ENCODE data around the gene BTBD7. TPM values are rescaled to one million over a fixed set of nuclear protein-coding genes. Genes with fewer than 3 reads are reported as not detected.

The BTBD7 gene
- total RNA-seq, 4 donors from 2014 or later = 37.4 to 53.1 (median 44.8) TPM

DNA sequence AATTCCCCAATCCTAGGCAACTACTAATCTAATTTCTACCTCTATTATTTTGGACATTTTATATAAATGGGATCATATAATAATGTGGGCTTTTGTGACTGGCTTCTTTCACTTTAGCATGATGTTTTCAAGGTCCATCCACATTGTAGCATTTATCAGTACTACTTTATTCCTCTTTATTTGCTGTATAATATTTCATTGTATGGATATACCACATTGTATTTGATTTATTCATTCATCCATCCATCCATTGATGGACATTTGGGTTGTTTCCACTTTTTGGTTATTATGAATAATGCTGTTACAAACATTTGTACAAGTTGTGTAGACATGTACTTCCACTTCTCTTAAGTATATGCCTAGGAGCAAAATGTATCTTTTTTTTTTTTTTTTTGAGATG lies 17.3 kb downstream of the BTBD7 start:
- Histone ChIP-seq H3K4me3 (no peak overlapping the region), H3K27ac (no peak overlapping the region), H3K36me3 (no peaks in the 10 kb centered on the region), H3K9me3 (no peaks in the 10 kb centered on the region), H3K4me1 (peaks cover 19 to 42% (median 20%) of the 10 kb centered on the region in 4 donors), H3K27me3 (no peaks in the 10 kb centered on the region)
- TF ChIP-seq POLR2AphosphoS5 (IDR thresholded peaks at IDR 0.05) (no peak), EP300 (IDR thresholded peaks at IDR 0.05; ENCODE audit: low read depth) (no peak), POLR2A (IDR thresholded peaks at IDR 0.05) (no peak)
- TF ChIP-seq, protein P1, sequence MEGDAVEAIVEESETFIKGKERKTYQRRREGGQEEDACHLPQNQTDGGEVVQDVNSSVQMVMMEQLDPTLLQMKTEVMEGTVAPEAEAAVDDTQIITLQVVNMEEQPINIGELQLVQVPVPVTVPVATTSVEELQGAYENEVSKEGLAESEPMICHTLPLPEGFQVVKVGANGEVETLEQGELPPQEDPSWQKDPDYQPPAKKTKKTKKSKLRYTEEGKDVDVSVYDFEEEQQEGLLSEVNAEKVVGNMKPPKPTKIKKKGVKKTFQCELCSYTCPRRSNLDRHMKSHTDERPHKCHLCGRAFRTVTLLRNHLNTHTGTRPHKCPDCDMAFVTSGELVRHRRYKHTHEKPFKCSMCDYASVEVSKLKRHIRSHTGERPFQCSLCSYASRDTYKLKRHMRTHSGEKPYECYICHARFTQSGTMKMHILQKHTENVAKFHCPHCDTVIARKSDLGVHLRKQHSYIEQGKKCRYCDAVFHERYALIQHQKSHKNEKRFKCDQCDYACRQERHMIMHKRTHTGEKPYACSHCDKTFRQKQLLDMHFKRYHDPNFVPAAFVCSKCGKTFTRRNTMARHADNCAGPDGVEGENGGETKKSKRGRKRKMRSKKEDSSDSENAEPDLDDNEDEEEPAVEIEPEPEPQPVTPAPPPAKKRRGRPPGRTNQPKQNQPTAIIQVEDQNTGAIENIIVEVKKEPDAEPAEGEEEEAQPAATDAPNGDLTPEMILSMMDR (IDR thresholded peaks at IDR 0.05) = no peak
- no peak for DNase-seq
- in situ Hi-C loops (cut with MboI; ENCODE audit: low pct_ligation_motif_present in 1 of 4, low pct_unique_long_range_greater_than_20kb in 1 of 4, low sequenced_read_pairs in 3 of 4) (no loop called here), intact Hi-C loops (cut with DNase I; ENCODE audit: low total_unique reads) (no loop called here)

GRCh38 chr14:93311082-93311481 lies 21.8 kb downstream of the BTBD7 start:
- in situ Hi-C loops (cut with MboI; ENCODE audit: low pct_ligation_motif_present in 1 of 4, low pct_unique_long_range_greater_than_20kb in 1 of 4, low sequenced_read_pairs in 3 of 4) = no loop called here

DNA sequence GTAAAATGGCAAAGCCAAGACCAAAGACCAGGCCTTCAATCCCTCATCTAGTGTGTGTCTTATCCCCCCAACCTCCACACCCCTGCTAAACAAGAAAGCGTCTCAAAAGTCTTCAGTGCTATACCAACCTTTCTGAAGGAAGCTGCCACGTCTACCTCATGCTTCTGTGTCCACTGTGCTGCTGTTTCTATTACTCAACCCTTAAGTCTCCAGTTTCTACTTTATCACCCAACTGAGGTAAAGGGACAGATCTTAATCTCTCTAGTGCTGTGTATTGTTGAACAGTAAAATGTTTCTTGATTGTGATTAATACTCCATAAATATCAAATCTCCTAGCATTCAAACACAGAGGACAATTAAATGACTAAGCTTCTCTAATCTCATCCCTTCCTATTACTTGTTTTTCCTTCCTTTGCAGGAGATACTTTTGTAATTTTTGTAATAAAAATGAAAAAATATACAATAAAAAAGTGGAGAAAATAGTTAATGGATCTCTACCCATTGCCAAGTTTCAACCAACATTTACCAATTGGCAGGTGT lies 23.3 kb downstream of the BTBD7 start:
- 58 to 61% methylated on average over 2 of the region's 2 CpGs for WGBS, 2 donors (ENCODE audit: low coverage in 1 of 2)
- Histone ChIP-seq H3K36me3 (no peaks in the 10 kb centered on the region), H3K27me3 (no peaks in the 10 kb centered on the region), H3K4me1 (peaks cover 7 to 53% (median 14%) of the 10 kb centered on the region in 4 donors), H3K9me3 (no peaks in the 10 kb centered on the region), H3K4me3 (no peak overlapping the region), H3K27ac (no peak overlapping the region)
- TF ChIP-seq, protein P1 (IDR thresholded peaks at IDR 0.05) = no peak
- TF ChIP-seq POLR2AphosphoS5 (IDR thresholded peaks at IDR 0.05) (no peak), EP300 (IDR thresholded peaks at IDR 0.05; ENCODE audit: low read depth) (no peak), POLR2A (IDR thresholded peaks at IDR 0.05) (no peak)
- no peak for DNase-seq
- intact Hi-C loops (cut with DNase I; ENCODE audit: low total_unique reads) = no loop called here
- in situ Hi-C loops (cut with MboI; ENCODE audit: low pct_ligation_motif_present in 1 of 4, low pct_unique_long_range_greater_than_20kb in 1 of 4, low sequenced_read_pairs in 3 of 4) = no loop called here

More at GRCh38 chr14:93311082-93311481, 21.8 kb downstream of the BTBD7 start:
- H3K9me3 ChIP-seq = no peaks in the 10 kb centered on the region
- H3K36me3 ChIP-seq = no peaks in the 10 kb centered on the region
- no peak overlapping the region for H3K4me3 ChIP-seq
- H3K4me1 ChIP-seq = peaks cover 5 to 37% (median 11%) of the 10 kb centered on the region in 4 donors
- no peaks in the 10 kb centered on the region for H3K27me3 ChIP-seq
- TF ChIP-seq POLR2A (IDR thresholded peaks at IDR 0.05) = no peak
- no peak for TF ChIP-seq POLR2AphosphoS5 (IDR thresholded peaks at IDR 0.05)
- TF ChIP-seq EP300 (IDR thresholded peaks at IDR 0.05; ENCODE audit: low read depth) = no peak
- TF ChIP-seq, protein P1 (IDR thresholded peaks at IDR 0.05) = no peak
- no peak for DNase-seq
- no peak overlapping the region for H3K27ac ChIP-seq
- WGBS, 2 donors (ENCODE audit: low coverage in 1 of 2) = 86 to 100% methylated on average over 1 of the region's 1 CpG
- intact Hi-C loops (cut with DNase I; ENCODE audit: low total_unique reads) = no loop called here

- H3K4me3 ChIP-seq = no peak overlapping the region
- no peaks in the 10 kb centered on the region for H3K27me3 ChIP-seq
- H3K9me3 ChIP-seq = no peaks in the 10 kb centered on the region
- peaks cover 7 to 60% (median 17%) of the 10 kb centered on the region in 4 donors for H3K4me1 ChIP-seq
- WGBS, 2 donors (ENCODE audit: low coverage in 1 of 2) = 71 to 73% methylated on average over 2 of the region's 2 CpGs
- intact Hi-C loops (cut with DNase I; ENCODE audit: low total_unique reads) = no loop called here
- no peak for TF ChIP-seq POLR2A (IDR thresholded peaks at IDR 0.05)
- TF ChIP-seq EP300 (IDR thresholded peaks at IDR 0.05; ENCODE audit: low read depth) = no peak
- no peak for TF ChIP-seq POLR2AphosphoS5 (IDR thresholded peaks at IDR 0.05)
- TF ChIP-seq, protein P1 (IDR thresholded peaks at IDR 0.05) = no peak
- in situ Hi-C loops (cut with MboI; ENCODE audit: low pct_ligation_motif_present in 1 of 4, low pct_unique_long_range_greater_than_20kb in 1 of 4, low sequenced_read_pairs in 3 of 4) = no loop called here
- no peak for DNase-seq
- no peak overlapping the region for H3K27ac ChIP-seq
- H3K36me3 ChIP-seq = no peaks in the 10 kb centered on the region
Observed at GRCh38 chr14:93308686-93309345, 24.0 kb downstream of the BTBD7 start.
